ENCODE data around the gene TRIM63. TPM values are rescaled to one million over a fixed set of nuclear protein-coding genes. Genes with fewer than 3 reads are reported as not detected.

The TRIM63 gene
- total RNA-seq, 2 experiments from 2014 or later = not detected

GRCh38 chr1:26029054-26029863, 38.2 kb downstream of the TRIM63 start:
- Histone ChIP-seq H3K36me3 (ENCODE audit: insufficient read depth, low read length) (no peaks in the 10 kb centered on the region), H3K27me3 (ENCODE audit: control insufficient read depth in 1 of 2, insufficient read depth in 2 of 2, low read length in 2 of 2) (peaks cover 0 to 2% of the 10 kb centered on the region in 2 experiments), H3K4me1 (ENCODE audit: insufficient read depth, low read length) (no peaks in the 10 kb centered on the region), H3K4me3 (ENCODE audit: low read length) (no peak overlapping the region), H3K9me3 (ENCODE audit: control insufficient read depth in 1 of 2, insufficient read depth in 1 of 2, low read length in 2 of 2) (no peaks in the 10 kb centered on the region), H3K27ac (ENCODE audit: low read depth in 1 of 2, low read length in 2 of 2) (no peak overlapping the region)
- Mint-ChIP-seq H3K9me3 (no peaks in the 10 kb centered on the region), H3K4me1 (ENCODE audit: low read depth) (no peaks in the 10 kb centered on the region), H3K27ac (no peak overlapping the region), H3K36me3 (ENCODE audit: low read depth) (no peaks in the 10 kb centered on the region), H3K27me3 (no peaks in the 10 kb centered on the region), H3K4me3 (no peak overlapping the region)
- CTCF ChIA-PET = no interaction called here
- ATAC-seq (ENCODE audit: poor library complexity) (no peak), DNase-seq (no peak)
- intact Hi-C loops (cut with DNase I, micrococcal nuclease) = no loop called here
- TF ChIP-seq, protein P1, sequence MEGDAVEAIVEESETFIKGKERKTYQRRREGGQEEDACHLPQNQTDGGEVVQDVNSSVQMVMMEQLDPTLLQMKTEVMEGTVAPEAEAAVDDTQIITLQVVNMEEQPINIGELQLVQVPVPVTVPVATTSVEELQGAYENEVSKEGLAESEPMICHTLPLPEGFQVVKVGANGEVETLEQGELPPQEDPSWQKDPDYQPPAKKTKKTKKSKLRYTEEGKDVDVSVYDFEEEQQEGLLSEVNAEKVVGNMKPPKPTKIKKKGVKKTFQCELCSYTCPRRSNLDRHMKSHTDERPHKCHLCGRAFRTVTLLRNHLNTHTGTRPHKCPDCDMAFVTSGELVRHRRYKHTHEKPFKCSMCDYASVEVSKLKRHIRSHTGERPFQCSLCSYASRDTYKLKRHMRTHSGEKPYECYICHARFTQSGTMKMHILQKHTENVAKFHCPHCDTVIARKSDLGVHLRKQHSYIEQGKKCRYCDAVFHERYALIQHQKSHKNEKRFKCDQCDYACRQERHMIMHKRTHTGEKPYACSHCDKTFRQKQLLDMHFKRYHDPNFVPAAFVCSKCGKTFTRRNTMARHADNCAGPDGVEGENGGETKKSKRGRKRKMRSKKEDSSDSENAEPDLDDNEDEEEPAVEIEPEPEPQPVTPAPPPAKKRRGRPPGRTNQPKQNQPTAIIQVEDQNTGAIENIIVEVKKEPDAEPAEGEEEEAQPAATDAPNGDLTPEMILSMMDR (IDR thresholded peaks at IDR 0.05) = no peak
- POLR2A ChIA-PET = no interaction called here

GRCh38 chr1:26028490-26028980, 38.9 kb downstream of the TRIM63 start:
- H3K4me3 ChIP-seq (ENCODE audit: low read length) = no peak overlapping the region
- H3K27ac ChIP-seq (ENCODE audit: low read depth in 1 of 2, low read length in 2 of 2) = no peak overlapping the region
- ChIA-PET POLR2A (no interaction called here), CTCF (no interaction called here)
- H3K9me3 Mint-ChIP-seq = no peaks in the 10 kb centered on the region
- no peak overlapping the region for H3K27ac Mint-ChIP-seq
- peaks cover 0 to 2% of the 10 kb centered on the region in 2 experiments for H3K27me3 ChIP-seq (ENCODE audit: control insufficient read depth in 1 of 2, insufficient read depth in 2 of 2, low read length in 2 of 2)
- no peak overlapping the region for H3K4me3 Mint-ChIP-seq
- H3K9me3 ChIP-seq (ENCODE audit: control insufficient read depth in 1 of 2, insufficient read depth in 1 of 2, low read length in 2 of 2) = no peaks in the 10 kb centered on the region
- no peaks in the 10 kb centered on the region for H3K27me3 Mint-ChIP-seq
- H3K36me3 ChIP-seq (ENCODE audit: insufficient read depth, low read length) = no peaks in the 10 kb centered on the region
- ATAC-seq (ENCODE audit: poor library complexity) (no peak), DNase-seq (no peak)
- no peaks in the 10 kb centered on the region for H3K4me1 ChIP-seq (ENCODE audit: insufficient read depth, low read length)
- H3K4me1 Mint-ChIP-seq (ENCODE audit: low read depth) = no peaks in the 10 kb centered on the region
- TF ChIP-seq, protein P1 (IDR thresholded peaks at IDR 0.05) = no peak
- no peaks in the 10 kb centered on the region for H3K36me3 Mint-ChIP-seq (ENCODE audit: low read depth)
- intact Hi-C loops (cut with DNase I, micrococcal nuclease) = no loop called here

GRCh38 chr1:26027716-26028489, 39.5 kb downstream of the TRIM63 start:
- H3K27ac Mint-ChIP-seq = no peak overlapping the region
- H3K4me1 ChIP-seq (ENCODE audit: insufficient read depth, low read length) = no peaks in the 10 kb centered on the region
- H3K36me3 ChIP-seq (ENCODE audit: insufficient read depth, low read length) = no peaks in the 10 kb centered on the region
- H3K9me3 Mint-ChIP-seq = no peaks in the 10 kb centered on the region
- H3K27me3 Mint-ChIP-seq = no peaks in the 10 kb centered on the region
- no peaks in the 10 kb centered on the region for H3K4me1 Mint-ChIP-seq (ENCODE audit: low read depth)
- H3K27me3 ChIP-seq (ENCODE audit: control insufficient read depth in 1 of 2, insufficient read depth in 2 of 2, low read length in 2 of 2) = peaks cover 0 to 2% of the 10 kb centered on the region in 2 experiments
- ChIA-PET CTCF (no interaction called here), POLR2A (no interaction called here)
- TF ChIP-seq, protein P1 (IDR thresholded peaks at IDR 0.05) = no peak
- no peak overlapping the region for H3K4me3 ChIP-seq (ENCODE audit: low read length)
- ATAC-seq (ENCODE audit: poor library complexity) (no peak), DNase-seq (no peak)
- H3K27ac ChIP-seq (ENCODE audit: low read depth in 1 of 2, low read length in 2 of 2) = no peak overlapping the region
- H3K36me3 Mint-ChIP-seq (ENCODE audit: low read depth) = no peaks in the 10 kb centered on the region
- no peaks in the 10 kb centered on the region for H3K9me3 ChIP-seq (ENCODE audit: control insufficient read depth in 1 of 2, insufficient read depth in 1 of 2, low read length in 2 of 2)
- intact Hi-C loops (cut with DNase I, micrococcal nuclease) = no loop called here
- no peak overlapping the region for H3K4me3 Mint-ChIP-seq

Data from CD4-positive, alpha-beta T cell (primary cell).